NCI-H748 (cell line): ENCODE measurements around the gene PKLR.
"Not testable (repeated sequence)": the region's sequence is repeated elsewhere in the genome, so short reads cannot be mapped to it uniquely, and the experiment has no call there.

ENCODE experiments used
- DNase-seq: peaks from one replicate; lab custom pipeline; 2025; ENCODE audit not compliant: unreplicated experiment; lab: John Stamatoyannopoulos, UW

Gene PKLR

GRCh38 chr1:155318082-155318481 is 16.8 kb upstream of the PKLR start:
- DNase-seq, result no peak

- no peak for DNase-seq
These were observed 15.7 kb upstream of the PKLR start for GRCh38 chr1:155316922-155317321.

GRCh38 chr1:155313261-155313660 is 12.0 kb upstream of the PKLR start:
- no peak for DNase-seq

GRCh38 chr1:155309423-155310021 is 8.3 kb upstream of the PKLR start:
- peak; percentile 13 for DNase-seq

GRCh38 chr1:155308493-155309422 is 7.5 kb upstream of the PKLR start, which contains the start of gene FDPS:
Gene FDPS (plus strand): TSS chr1:155308866. CDS start chr1:155309790, 924 bp downstream.
- peak; percentile 99 for DNase-seq

GRCh38 chr1:155307247-155307740 is 6.1 kb upstream of the PKLR start:
- DNase-seq, result peak; percentile 21

GRCh38 chr1:155305881-155306391 is 4.7 kb upstream of the PKLR start:
- no peak for DNase-seq

- DNase-seq, result no peak
These were observed 3.4 kb upstream of the PKLR start for GRCh38 chr1:155304558-155305063.

GRCh38 chr1:155300553-155301329 is 497 bp downstream of the PKLR start:
- DNase-seq, result no peak

GRCh38 chr1:155300024-155300423 is 1.2 kb downstream of the PKLR start:
- no peak for DNase-seq

- no peak for DNase-seq
These were observed 3.9 kb downstream of the PKLR start for GRCh38 chr1:155297384-155297783.

GRCh38 chr1:155296661-155297060 is 4.6 kb downstream of the PKLR start:
- DNase-seq, result no peak

GRCh38 chr1:155295942-155296267 is 5.3 kb downstream of the PKLR start:
- no peak for DNase-seq

GRCh38 chr1:155295183-155295941 is 5.9 kb downstream of the PKLR start:
- DNase-seq, result no peak

GRCh38 chr1:155294520-155295182 is 6.6 kb downstream of the PKLR start:
- no peak for DNase-seq

- no peak for DNase-seq
These were observed 8.0 kb downstream of the PKLR start for GRCh38 chr1:155293086-155293749.

- not testable (repeated sequence) for DNase-seq
These were observed 10.2 kb downstream of the PKLR start for GRCh38 chr1:155291006-155291405.

- no peak for DNase-seq
These were observed 13.2 kb downstream of the PKLR start for GRCh38 chr1:155287987-155288543.

- no peak for DNase-seq
These were observed 14.7 kb downstream of the PKLR start for GRCh38 chr1:155286544-155286943.
